Measurements from ENCODE around the gene CDPF1.

DNA sequence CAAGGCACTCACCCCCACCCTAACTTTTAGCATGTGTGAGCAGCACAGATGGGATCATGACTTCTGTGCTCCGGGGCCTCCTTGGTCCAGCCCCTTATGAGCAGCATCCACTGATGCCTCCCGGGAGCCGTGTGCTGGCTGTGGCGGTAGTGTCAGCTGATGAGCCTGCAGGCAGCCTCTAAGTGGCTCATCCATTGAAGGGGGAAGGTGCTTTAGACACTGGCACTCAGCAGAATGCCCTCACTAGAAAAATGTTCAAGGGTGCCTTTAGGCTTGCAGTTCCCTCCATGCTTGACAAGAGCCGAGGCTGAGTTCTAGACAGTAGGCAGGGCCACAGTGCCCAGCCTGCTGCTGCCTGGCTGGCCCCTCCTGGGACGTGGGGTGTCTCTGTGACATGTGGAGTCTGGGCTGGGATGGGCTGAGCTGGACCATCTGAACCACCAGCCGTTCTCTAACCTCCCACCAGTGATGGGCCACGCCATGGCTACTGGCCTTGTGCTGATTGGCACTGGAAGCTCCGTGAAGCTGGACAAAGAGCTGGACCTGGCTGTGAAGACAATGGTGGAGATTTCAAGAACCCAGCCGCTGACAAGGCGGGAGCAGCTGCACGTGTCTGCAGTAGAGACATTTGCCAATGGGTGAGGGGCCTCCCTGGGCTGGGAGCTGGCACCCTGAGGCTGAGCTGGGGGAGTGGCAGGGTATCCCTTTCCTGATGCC is 23.5 kb upstream of the CDPF1 start:
- TF ChIP-seq, protein P1, sequence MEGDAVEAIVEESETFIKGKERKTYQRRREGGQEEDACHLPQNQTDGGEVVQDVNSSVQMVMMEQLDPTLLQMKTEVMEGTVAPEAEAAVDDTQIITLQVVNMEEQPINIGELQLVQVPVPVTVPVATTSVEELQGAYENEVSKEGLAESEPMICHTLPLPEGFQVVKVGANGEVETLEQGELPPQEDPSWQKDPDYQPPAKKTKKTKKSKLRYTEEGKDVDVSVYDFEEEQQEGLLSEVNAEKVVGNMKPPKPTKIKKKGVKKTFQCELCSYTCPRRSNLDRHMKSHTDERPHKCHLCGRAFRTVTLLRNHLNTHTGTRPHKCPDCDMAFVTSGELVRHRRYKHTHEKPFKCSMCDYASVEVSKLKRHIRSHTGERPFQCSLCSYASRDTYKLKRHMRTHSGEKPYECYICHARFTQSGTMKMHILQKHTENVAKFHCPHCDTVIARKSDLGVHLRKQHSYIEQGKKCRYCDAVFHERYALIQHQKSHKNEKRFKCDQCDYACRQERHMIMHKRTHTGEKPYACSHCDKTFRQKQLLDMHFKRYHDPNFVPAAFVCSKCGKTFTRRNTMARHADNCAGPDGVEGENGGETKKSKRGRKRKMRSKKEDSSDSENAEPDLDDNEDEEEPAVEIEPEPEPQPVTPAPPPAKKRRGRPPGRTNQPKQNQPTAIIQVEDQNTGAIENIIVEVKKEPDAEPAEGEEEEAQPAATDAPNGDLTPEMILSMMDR (IDR thresholded peaks at IDR 0.05): no peak
- no peak for TF ChIP-seq POLR2A (IDR thresholded peaks at IDR 0.05)
